GM18870 (cell line): ENCODE data around the gene ARHGAP31.

Experiments used
- ATAC-seq: cut with Tn5 transposase; IDR thresholded peaks from one replicate; pipeline ENCODE4 v1.9.1; 2021; ENCODE audit warnings: moderate library complexity; ENCODE audit not compliant: unreplicated experiment

The ARHGAP31 gene

GRCh38 chr3:119375106-119375505, 80.9 kb downstream of the ARHGAP31 start:
- no peak for ATAC-seq

DNA sequence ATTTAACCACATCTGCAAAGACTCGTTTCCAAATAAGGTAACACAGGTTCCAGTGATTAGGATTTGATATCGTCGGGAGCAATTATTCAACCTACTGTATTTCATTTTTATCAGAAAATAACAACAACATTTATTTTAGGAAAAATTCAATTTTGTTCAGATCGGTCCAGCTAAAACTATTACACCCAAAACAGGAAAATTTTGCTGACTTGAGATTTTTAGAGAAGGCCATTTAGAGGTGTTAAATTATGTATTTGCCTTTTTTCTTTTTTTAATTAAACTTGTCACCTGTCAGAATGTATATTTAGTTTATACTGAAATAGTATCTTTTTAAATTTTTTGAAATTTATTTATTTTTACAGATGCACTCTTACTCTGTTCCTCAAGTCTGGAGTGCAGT, 81.3 kb downstream of the ARHGAP31 start:
- ATAC-seq = no peak

DNA sequence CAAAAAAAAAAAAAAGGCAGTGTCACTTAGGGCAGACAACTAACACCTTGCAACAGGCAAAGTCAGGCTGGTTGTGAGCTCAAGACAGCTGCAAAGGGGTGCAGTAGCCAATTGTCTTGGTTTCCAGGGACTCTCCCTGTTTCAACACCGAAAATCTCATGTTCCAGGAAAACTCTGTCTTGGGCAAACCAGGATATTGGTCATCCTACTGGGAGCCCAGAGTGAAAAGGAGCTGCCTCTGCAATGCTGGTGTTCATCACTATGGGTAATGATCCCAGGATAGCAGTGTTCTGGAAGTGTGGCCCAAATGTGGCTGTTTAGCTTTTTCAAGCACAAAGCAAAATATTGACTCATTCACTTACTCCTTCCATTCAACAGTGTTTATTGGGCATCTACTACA, 82.6 kb downstream of the ARHGAP31 start:
- no peak for ATAC-seq

DNA sequence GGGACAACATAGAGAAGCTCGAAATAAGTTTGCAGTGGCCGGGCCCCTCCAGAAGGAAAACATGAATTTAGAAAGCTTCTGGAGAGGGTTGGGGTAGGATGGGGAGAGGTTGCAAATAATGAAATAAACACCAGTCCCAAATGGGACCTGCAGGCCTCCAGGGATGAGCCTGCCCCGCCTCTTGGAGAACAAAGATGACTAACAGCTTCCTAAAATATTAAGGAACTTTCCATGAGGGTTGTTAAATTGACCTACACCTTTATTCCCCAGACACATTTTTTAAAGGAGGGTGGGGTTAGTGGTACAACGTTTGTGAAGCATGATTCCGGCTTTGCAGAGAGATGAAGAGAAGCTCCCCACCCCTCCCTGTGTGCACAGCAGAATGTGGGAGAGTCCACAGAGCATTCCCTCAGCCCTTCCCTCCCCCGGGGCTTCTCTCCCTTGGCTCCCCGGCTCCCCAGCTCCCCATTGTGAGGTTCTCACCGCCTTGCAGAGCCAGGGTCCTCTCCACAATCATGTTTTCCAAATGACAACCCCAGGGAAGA, 84.1 kb downstream of the ARHGAP31 start:
- ATAC-seq = no peak

GRCh38 chr3:119380697-119381096, 86.5 kb downstream of the ARHGAP31 start:
- no peak for ATAC-seq

DNA sequence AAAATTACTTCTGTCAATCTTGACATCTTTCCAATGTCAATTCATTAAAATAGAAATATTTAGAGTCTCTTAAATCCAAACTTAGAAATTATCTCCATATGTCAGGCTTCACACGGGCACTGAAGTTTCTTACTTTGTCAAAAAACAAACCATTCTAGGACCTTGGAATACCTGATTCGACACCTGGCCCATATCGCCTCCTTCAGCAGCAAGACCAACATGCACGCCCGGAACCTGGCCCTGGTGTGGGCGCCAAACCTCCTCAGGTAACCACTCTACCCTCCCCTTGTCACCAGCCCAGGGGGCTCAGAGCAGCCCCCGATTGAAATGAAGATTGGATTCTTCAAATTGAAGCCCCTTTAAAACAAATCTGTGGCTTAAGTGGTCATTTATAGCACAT, 88.0 kb downstream of the ARHGAP31 start:
- ATAC-seq = no peak

GRCh38 chr3:119388577-119388976, 94.4 kb downstream of the ARHGAP31 start:
- ATAC-seq = no peak

DNA sequence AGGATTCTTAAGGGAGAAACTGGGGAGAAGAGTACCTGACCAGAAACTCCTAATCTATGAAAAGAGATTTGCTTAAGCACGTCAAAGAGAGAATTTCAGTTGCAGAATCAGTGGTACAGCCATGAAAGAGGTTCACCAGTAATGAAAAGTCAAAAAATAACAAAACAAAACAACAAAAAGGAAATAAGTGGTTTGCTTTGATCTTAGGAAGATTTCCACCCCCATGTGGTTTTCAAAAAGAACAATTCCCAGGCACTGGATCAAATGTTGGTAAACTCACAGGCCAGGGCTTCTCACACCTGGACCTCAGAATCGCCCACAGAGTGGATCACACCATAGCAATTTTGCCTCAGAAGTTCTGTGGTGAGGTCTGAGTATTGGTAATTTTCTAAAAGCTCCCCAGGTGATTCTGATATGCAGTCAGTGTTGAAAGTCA, 101.8 kb downstream of the ARHGAP31 start:
- ATAC-seq = peak; percentile 81

- ATAC-seq = no peak
Measured at GRCh38 chr3:119396870-119397269, 102.7 kb downstream of the ARHGAP31 start.

DNA sequence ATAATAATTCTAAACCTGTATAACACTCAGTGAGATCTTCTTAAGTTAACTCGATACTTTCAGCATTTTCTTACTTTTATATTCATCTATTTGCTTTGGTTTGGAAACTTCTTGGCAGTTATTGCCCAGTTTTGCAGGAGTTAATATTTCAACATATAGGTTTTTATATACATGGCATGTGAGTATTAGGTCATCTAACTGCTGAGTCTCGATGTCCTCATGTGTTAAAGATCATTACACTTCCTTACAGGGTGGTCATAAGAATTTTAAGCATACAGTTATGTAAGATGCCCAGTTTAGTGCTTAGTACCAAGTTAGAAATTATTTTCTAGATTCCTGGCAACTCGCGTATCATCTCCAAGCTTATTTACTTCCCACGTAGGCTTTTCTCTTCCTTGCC, 106.3 kb downstream of the ARHGAP31 start:
- no peak for ATAC-seq

GRCh38 chr3:119401069-119401468, 106.9 kb downstream of the ARHGAP31 start:
- ATAC-seq = peak; percentile 43

- ATAC-seq = peak; percentile 54
Measured at GRCh38 chr3:119401503-119402440, 107.6 kb downstream of the ARHGAP31 start.

- ATAC-seq = no peak
Measured at GRCh38 chr3:119402791-119403190, 108.6 kb downstream of the ARHGAP31 start.

DNA sequence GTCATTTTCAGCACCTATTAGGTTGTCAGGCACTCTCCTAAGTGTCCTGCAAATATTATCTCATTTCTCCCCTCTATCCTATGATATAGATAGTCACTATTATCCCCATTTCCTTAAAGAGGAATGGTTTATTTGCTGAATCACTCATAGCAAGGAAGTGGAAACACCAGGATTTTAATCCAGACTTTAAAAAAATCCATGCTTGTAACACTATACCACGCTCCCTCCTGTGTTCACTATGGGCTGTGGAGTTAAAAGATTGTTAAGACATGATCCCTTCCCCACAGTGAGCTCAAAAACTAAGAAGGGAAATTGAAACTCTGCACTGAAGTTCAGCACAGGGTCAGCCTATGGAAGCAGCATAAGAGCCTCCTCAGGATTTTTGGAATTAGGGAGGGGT, 109.0 kb downstream of the ARHGAP31 start:
- ATAC-seq = no peak

GRCh38 chr3:119405315-119405714, 111.1 kb downstream of the ARHGAP31 start:
- no peak for ATAC-seq

DNA sequence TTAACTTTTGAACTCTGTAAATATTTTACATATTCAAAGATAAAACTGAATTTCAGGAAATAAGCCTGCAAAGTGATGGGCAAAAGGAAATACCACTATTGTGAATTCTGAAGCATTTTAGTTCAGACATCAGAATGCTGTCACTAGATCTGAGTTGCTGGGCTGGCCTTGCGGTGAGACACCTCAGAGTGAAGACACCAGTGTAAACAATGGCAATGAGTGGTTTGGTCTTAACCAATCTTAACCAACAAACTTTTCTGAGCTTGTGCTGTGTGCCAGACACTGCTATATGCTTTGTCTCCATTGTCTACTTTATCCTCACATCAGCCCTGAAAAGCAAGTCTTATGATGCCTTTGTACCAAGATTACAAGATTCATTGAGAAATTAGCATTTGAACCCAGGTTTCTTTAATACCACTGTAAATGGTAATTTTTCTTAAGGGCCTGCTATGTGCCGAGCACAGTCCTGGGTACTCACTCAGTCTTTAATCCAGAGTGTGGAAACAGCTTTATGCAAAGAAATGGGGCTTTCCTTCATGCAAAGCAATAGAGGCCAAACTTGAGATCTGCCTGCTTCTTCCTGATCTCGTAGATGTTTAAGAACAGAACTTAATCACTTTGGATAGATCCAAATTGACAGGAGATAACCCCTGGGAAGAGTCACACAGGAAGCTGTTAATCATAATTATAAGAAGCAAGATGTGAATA, 114.2 kb downstream of the ARHGAP31 start:
- no peak for ATAC-seq

DNA sequence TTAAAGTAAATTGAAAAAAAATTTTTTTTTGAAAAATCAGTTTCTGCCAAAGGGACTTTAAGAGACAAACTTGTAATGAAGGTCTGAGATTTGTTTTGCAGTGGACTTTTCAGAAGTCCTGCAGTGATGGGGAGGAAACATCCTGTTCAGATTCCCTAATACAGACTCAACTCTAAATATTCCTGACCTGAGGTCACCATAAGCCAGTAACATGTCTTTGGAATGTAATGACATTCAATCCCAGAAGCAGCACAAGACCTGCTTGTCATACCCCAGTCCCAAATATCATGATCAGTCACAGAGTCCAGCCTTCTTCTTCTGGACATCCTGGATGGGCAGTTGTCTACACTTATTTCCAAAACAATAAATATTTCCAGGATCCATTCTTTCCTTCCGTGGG, 115.7 kb downstream of the ARHGAP31 start:
- ATAC-seq = no peak

DNA sequence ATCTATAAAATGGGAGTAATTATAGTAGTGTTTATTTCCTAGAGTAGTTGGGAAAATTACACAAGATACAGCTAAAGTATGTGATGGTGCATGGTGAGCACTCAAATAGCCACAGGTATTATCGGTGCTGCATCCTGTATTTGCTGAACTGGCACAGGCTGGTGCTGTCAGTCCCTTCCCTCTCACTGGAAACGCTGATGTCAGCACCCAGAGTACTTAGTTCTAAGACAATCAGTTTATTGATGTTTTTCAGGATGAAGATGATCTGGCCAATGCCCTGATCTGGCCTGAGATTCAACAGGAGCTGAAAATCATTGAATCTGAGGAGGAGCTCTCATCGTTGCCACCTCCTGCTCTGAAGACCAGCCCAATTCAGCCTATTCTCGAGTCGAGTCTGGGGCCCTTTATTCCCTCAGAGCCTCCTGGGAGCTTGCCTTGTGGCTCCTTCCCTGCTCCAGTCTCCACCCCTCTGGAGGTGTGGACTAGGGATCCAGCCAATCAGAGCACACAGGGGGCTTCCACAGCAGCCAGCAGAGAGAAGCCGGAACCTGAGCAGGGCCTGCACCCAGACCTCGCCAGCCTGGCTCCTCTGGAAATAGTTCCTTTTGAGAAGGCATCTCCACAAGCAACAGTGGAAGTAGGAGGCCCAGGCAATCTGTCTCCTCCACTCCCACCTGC, 119.6 kb downstream of the ARHGAP31 start:
- no peak for ATAC-seq

- no peak for ATAC-seq
Measured at GRCh38 chr3:119416873-119417272, 122.7 kb downstream of the ARHGAP31 start.

DNA sequence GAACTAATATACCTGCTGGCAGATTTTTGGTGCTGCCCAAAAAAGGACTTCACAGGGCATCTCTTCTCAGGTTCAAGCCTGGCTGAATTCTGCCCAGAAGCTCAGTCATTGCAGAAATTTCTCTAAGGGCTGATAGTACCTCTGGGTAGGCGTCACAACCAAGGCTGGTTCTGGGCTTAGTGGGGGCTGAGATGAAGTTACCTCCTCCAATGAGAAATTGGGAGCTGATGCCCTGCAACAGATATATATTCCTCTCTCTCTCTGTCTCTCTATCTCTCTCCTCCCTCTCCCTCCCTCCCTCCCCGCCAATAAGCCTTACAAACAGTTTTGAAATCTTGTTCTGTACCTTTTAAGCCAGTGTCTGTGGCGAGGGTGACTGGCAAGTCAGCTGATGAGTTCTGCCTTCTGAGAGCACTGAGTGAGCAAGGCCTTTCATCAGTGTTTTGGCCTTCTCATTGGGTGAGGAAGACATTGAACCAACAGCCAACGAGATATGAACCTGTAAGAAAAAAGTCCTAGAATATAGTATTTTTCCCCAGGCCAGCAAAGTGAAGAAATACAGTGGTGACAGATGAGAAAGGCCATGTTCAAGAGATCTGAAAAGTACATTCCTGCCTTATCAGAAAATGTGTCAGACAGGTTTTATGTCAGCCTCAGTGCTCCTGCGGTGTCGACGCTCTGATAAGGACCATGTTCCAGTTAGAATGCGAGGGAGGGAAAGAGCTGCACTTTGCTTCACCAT, 123.8 kb downstream of the ARHGAP31 start:
- no peak for ATAC-seq

DNA sequence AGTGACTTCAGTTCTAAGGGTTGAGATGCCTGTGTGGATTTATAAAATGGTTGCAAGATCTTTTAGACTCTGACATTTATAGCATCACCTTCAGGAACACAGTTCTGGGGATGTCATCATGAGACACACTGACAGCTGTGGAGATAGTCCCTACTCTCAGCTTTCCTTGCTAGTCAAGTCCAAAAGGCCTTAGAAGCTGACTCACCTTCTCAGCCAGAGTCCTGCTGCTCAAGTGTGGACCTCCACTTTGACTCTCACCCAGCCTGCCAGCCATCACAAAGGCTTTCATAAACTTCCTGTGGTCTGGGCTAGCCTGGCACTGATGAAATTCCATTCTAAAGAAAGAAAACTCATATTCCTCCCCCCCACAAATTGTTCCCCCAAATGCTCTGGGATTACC, 124.5 kb downstream of the ARHGAP31 start:
- ATAC-seq = no peak
